HepG2 (cell line): ENCODE results near the gene FN1. TPM values are rescaled to one million over a fixed set of nuclear protein-coding genes. Genes with fewer than 3 reads are reported as not detected.
A peak's percentile ranks its signal among the peaks of the same experiment; 100 is the strongest.

ENCODE experiments used
- EZH2 ChIP-seq: conservative IDR thresholded peaks from 2 replicates; pipeline ENCODE4 v1.6.1; 2012; ENCODE audit warnings: mild to moderate bottlenecking, low read depth, low read length, moderate library complexity
- FOSL2 ChIP-seq: sonication (generic); formaldehyde crosslinking; IDR thresholded peaks from 2 replicates; pipeline ENCODE4 v1.4.0; 2020; ENCODE audit warnings: missing genetic modification reagents
- FOXK2 ChIP-seq: fragments of 450-650 bp; IDR thresholded peaks from 2 replicates; pipeline ENCODE4 v1.6.1; 2016
- GRHL1 ChIP-seq: sonication (generic); formaldehyde crosslinking; conservative IDR thresholded peaks from 2 replicates; pipeline ENCODE4 v1.8.0; 2022; ENCODE audit warnings: missing genetic modification reagents
- HOXA3 ChIP-seq: sonication (generic); formaldehyde crosslinking; IDR thresholded peaks from 2 replicates; pipeline ENCODE4 v1.5.0; 2020; ENCODE audit warnings: missing genetic modification reagents
- POGK ChIP-seq: sonication (generic); formaldehyde crosslinking; conservative IDR thresholded peaks from 2 replicates; pipeline ENCODE4 v1.8.0; 2022; ENCODE audit warnings: mild to moderate bottlenecking, moderate library complexity, missing genetic modification reagents
- POLR2AphosphoS5 ChIP-seq: IDR thresholded peaks from 2 replicates; pipeline ENCODE4 v1.6.1; 2012; ENCODE audit warnings: low read depth, low read length
- RBM39 ChIP-seq: fragments of 200-400 bp; formaldehyde crosslinking; IDR thresholded peaks from one replicate; pipeline ENCODE4 v1.6.1; 2018; ENCODE audit warnings: antibody characterized with exemption, mild to moderate bottlenecking, low read depth, low read length; ENCODE audit not compliant: poor library complexity, severe bottlenecking
- RFXANK ChIP-seq: IDR thresholded peaks from 2 replicates; pipeline ENCODE4 v1.6.1; 2016
- TBP ChIP-seq: sonication (generic); formaldehyde crosslinking; IDR thresholded peaks from 2 replicates; pipeline ENCODE4 v1.5.0; 2020; ENCODE audit warnings: missing genetic modification reagents
- TGIF2 ChIP-seq: IDR thresholded peaks from 2 replicates; pipeline ENCODE4 v1.6.1; 2016; ENCODE audit warnings: control low read depth, missing compliant biosample characterization
- THYN1 ChIP-seq: sonication (generic); formaldehyde crosslinking; IDR thresholded peaks from 2 replicates; pipeline ENCODE4 v1.8.1; 2023; ENCODE audit warnings: low read depth, mild to moderate bottlenecking, moderate library complexity, missing genetic modification reagents, borderline replicate concordance
- TRIM22 ChIP-seq: fragments of 450-650 bp; IDR thresholded peaks from 2 replicates; pipeline ENCODE4 v1.6.1; 2017
- TSC22D2 ChIP-seq: sonication (generic); formaldehyde crosslinking; IDR thresholded peaks from 2 replicates; pipeline ENCODE4 v1.5.1; 2020; ENCODE audit warnings: missing genetic modification reagents, mild to moderate bottlenecking, borderline replicate concordance
- ZFP36L1 ChIP-seq: sonication (generic); formaldehyde crosslinking; IDR thresholded peaks from 2 replicates; pipeline ENCODE4 v1.8.0; 2022; ENCODE audit warnings: mild to moderate bottlenecking, missing genetic modification reagents, moderate library complexity
- ZMAT5 ChIP-seq: sonication (generic); formaldehyde crosslinking; IDR thresholded peaks from 2 replicates; pipeline ENCODE4 v1.5.0; 2020; ENCODE audit warnings: mild to moderate bottlenecking, low read depth, missing genetic modification reagents, borderline replicate concordance
- ZNF124 ChIP-seq: sonication (generic); formaldehyde crosslinking; IDR thresholded peaks from 2 replicates; pipeline ENCODE4 v1.4.0; 2020; ENCODE audit warnings: missing genetic modification reagents
- ZNF564 ChIP-seq: sonication (generic); formaldehyde crosslinking; IDR thresholded peaks from 2 replicates; pipeline ENCODE4 v1.8.1; 2023; ENCODE audit warnings: mild to moderate bottlenecking, missing genetic modification reagents
- ZNF576 ChIP-seq: sonication (generic); formaldehyde crosslinking; IDR thresholded peaks from 2 replicates; pipeline ENCODE4 v1.4.0; 2020; ENCODE audit warnings: mild to moderate bottlenecking, missing genetic modification reagents
- ZNF704 ChIP-seq: sonication (generic); formaldehyde crosslinking; IDR thresholded peaks from 2 replicates; pipeline ENCODE4 v1.8.1; 2023; ENCODE audit warnings: mild to moderate bottlenecking, inconsistent platforms, moderate library complexity, missing genetic modification reagents, borderline replicate concordance
- ZNF768 ChIP-seq: sonication (generic); formaldehyde crosslinking; IDR thresholded peaks from 2 replicates; pipeline ENCODE4 v1.4.0; 2020; ENCODE audit warnings: missing genetic modification reagents
- ZNF775 ChIP-seq: sonication (generic); formaldehyde crosslinking; IDR thresholded peaks from 2 replicates; pipeline ENCODE4 v1.4.0; 2020; ENCODE audit warnings: missing genetic modification reagents, mild to moderate bottlenecking, moderate library complexity, borderline replicate concordance
- ZNF781 ChIP-seq: sonication (generic); formaldehyde crosslinking; IDR thresholded peaks from 2 replicates; pipeline ENCODE4 v1.5.1; 2020; ENCODE audit warnings: borderline replicate concordance, mild to moderate bottlenecking, missing genetic modification reagents; ENCODE audit errors: not compliant biosample characterization
- ZSCAN25 ChIP-seq: sonication (generic); formaldehyde crosslinking; IDR thresholded peaks from 2 replicates; pipeline ENCODE4 v1.8.0; 2022; ENCODE audit warnings: mild to moderate bottlenecking, missing genetic modification reagents
- polyA plus RNA-seq, 8 experiments: library from polyadenylated mRNA; depleted of rRNA in 3 of 8; stranded (reverse) in 7 of 8; unstranded in 1 of 8; fragments of >200 nt; fragmentation: Illumina TruSeq in 4 of 8; extraction: Trizol in 4 of 8; gene quantifications; 2 replicates each; pipeline versions ENCODE4 v1.2.1 to v1.2.3, GENCODE V29; 2011 to 2016; ENCODE audit warnings: low read depth in 4 of 8, missing spikeins in 1 of 8, mixed read lengths in 1 of 8; ENCODE audit not compliant: insufficient read depth in 1 of 8
- total RNA-seq, 5 experiments: library from RNA; depleted of rRNA; stranded (reverse); fragments of >200 nt; fragmentation: Illumina TruSeq; extraction: Trizol; gene quantifications; 2 replicates each; pipeline ENCODE4 v1.2.3, GENCODE V29; 2016; ENCODE audit warnings: low read depth in 1 of 5

FN1 gene
- total and polyA plus RNA-seq, 2 of the 13 experiments (the other 11 are each of a cell fraction or from before 2014, with no cell fraction given) = 1,847 to 6,471 TPM

GRCh38 chr2:215479536-215480240, 43.8 kb upstream of the FN1 start (continued):
- TF ChIP-seq ZFP36L1 (CRISPR knock-in tag) (0 out of 2 replicates have a peak, but pooled peaks have one; percentile 64), EZH2 (no peak), TSC22D2 (0 out of 2 replicates have a peak, but pooled peaks have one; percentile 57), ZNF564 (CRISPR knock-in tag) (no peak), TBP (CRISPR knock-in tag) (no peak), ZNF704 (no peak), RBM39 (no peak), POGK (no peak), TGIF2 (CRISPR knock-in tag) (no peak), ZNF775 (no peak; the same call in 1 of the 2 replicates), ZNF781 (CRISPR knock-in tag) (no peak), ZNF768 (no peak), FOSL2 (peak; percentile 59), THYN1 (no peak), HOXA3 (CRISPR knock-in tag) (no peak; the same call in 1 of the 2 replicates), POLR2AphosphoS5 (no peak), TRIM22 (no peak), FOXK2 (no peak), RFXANK (CRISPR knock-in tag) (no peak), ZSCAN25 (CRISPR knock-in tag) (no peak), ZNF576 (no peak), ZMAT5 (CRISPR knock-in tag) (no peak), GRHL1 (no peak), ZNF124 (CRISPR knock-in tag) (peak; percentile 82; the same call in 1 of the 2 replicates)
